SH-SY5Y (cell line): ENCODE data around the gene BSN.
A peak's percentile ranks its signal among the peaks of the same experiment; 100 is the strongest.

Experiments
- GATA2 ChIP-seq: IDR thresholded peaks from 2 replicates; pipeline ENCODE4 v1.6.1; 2011; ENCODE audit warnings: mild to moderate bottlenecking, low read depth, low read length
- GATA3 ChIP-seq: IDR thresholded peaks from 2 replicates; pipeline ENCODE4 v1.6.1; 2011; ENCODE audit warnings: low read depth, mild to moderate bottlenecking, low read length, moderate library complexity

Gene BSN

DNA sequence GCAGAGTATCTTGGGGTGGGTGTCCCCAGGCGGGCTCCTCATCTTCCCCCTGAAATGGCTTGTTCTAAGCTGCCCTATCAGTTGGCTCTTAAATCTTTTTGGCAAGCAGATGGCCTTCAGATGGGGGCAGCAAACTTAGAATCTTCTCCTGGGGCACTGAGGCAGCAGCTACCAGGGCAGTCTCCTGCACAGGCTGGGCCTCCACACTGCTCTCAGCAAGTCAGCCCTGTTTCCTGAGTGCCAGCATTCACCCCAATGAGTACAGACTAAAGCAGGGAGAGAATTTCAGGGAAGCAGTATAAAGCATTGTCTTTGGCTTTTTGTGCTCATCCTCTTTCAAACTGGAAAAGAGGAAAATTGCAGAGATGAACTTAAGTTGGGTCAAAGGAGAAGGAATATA is 68.8 kb downstream of the BSN start:
- TF ChIP-seq GATA2: no peak
- no peak for TF ChIP-seq GATA3

DNA sequence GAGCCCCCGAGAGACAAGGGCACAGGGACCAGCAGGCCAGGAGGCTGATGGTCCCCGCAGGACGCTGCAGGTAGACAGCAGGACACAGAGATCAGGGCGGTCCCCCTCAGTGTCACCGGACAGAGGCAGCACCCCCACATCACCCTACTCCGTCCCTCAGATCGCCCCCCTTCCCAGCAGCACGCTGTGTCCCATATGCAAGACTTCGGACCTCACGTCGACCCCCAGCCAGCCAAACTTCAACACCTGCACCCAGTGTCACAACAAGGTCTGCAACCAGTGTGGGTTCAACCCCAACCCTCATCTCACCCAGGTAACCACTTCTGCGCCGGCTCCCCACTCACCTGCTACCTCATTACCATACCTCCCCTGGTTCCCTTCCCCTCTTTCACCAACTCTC is 70.8 kb downstream of the BSN start:
- no peak for TF ChIP-seq GATA2
- no peak for TF ChIP-seq GATA3

DNA sequence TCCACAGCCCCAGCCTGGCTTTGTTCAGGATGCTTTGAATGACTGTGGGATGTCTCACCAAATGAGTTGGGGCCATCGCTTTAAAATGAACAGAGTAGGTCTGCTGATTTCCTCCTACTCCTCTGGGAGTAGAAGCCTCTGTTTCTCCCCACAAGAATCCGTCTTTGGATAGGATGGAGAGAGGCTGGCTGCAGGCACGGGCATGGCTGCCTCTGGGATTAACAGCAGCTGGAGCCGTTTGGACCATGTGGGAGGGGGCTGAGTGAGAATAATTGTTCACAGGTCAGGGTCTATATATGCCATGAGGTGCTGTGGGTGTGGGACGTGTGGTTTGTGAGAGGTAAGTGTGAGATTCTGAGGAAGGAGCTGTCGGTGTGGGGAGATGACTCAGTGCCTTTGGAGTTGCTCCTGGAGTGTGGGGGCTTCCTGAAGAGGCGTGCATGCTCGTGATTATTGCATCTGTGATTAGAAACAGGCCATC is 71.9 kb downstream of the BSN start:
- no peak for TF ChIP-seq GATA3
- TF ChIP-seq GATA2: no peak

- TF ChIP-seq GATA3 (no peak), GATA2 (no peak)
These were observed 72.5 kb downstream of the BSN start for GRCh38 chr3:49626796-49627195.

DNA sequence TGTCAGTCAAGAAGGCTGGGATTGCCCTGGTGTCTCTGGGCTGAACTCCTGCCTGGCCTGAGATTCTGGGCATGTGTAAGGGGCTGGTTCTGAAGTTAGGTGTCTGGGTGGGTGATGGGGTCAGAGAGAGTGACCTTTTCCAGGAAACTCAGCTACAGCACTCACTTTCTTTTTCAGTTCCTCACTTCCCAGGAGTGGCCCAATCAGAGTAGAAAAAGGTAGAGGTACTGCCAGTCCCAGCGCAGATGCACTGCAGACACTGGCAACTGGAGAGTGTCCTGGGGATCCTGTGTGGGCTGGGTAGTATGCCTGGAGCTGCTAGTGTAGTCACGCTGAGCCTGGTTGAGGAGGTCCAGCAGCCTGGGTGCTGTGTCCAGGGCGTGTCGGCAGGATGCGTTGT is 73.4 kb downstream of the BSN start:
- TF ChIP-seq GATA3: no peak
- TF ChIP-seq GATA2: no peak

DNA sequence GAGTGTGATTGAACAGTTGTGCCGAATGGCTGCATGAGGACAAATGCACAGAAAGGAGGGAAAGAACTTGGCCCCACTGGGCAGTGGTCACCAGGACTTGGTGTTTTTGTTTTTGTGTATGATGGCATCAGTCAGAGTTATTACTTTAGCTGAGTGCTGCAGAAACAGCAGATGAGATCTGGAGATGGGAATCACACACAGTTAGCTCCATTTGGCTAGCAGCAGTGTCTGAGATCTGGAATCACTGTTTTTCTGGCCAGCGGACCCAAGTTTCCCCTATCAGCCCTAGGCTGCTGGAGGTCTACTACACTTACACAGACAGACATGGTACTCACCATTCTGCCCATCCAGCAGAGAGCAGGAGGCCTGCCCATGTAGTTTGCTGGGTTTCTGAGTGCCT is 74.0 kb downstream of the BSN start:
- TF ChIP-seq GATA2 (peak; percentile 90), GATA3 (no peak; the same call in 1 of the 2 replicates)

DNA sequence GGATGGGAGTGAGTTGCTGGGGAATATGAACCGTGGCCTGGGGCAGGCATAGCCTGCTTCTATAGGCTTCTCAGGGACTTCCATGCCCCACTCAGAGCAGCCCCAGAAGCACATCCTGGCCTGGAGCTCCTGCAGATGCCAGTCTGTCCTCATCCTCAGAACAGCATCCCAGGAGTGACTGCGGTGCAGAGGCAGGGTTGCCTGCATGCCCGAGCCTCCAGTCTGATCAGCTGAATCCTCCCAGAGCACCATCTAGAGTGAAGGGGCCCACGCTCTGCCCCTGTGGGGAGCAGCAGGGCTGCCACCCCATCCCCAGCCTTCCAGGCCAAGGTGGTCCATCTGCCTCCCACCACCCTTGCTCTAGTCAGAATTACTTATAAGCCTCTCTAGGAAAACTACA is 75.2 kb downstream of the BSN start:
- TF ChIP-seq GATA3: no peak
- no peak for TF ChIP-seq GATA2

- TF ChIP-seq GATA3 (no peak), GATA2 (no peak)
These were observed 75.6 kb downstream of the BSN start for GRCh38 chr3:49629866-49630265.

DNA sequence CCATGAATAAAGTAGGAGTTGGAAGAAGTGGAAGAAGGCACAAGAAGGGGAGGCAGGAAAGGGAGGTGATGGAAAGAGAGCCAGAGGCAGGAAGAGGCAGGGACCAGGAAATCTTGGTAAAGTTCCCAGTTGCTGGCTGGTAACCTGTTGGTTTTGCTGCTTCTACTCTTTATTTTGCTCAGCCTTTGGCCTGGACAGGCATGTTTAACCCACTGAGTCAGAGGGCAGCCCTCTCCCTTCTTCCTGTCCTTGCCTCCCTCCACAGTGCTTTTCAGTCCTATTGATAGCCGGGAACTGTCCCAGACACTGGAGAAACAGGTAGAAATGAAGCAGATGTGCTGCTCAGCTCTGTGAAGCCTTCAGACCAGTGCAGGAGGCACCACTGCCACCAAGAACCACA is 76.5 kb downstream of the BSN start:
- TF ChIP-seq GATA3 (no peak), GATA2 (no peak)

DNA sequence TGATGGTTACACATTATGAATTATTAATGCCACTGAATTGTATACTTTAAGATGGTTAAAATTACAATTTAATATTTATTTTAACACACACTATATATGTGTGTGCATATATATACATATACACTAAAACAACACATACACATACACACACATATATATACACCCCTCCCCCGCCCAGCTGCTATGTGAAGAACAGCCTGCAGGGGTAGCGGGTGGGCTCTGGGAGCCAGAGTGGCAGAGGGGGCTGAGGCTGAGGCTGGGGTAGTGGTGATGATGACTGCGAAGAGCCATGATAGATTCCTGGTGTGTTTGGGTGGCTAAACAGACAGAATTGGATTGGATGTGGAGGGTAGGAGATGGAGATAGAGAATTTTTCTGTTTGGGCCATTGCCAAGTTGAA is 80.5 kb downstream of the BSN start:
- no peak for TF ChIP-seq GATA3
- no peak for TF ChIP-seq GATA2

GRCh38 chr3:49636883-49637609 is 82.8 kb downstream of the BSN start:
- no peak for TF ChIP-seq GATA2
- no peak for TF ChIP-seq GATA3

GRCh38 chr3:49638445-49638844 is 84.2 kb downstream of the BSN start:
- TF ChIP-seq GATA2: no peak
- no peak for TF ChIP-seq GATA3

DNA sequence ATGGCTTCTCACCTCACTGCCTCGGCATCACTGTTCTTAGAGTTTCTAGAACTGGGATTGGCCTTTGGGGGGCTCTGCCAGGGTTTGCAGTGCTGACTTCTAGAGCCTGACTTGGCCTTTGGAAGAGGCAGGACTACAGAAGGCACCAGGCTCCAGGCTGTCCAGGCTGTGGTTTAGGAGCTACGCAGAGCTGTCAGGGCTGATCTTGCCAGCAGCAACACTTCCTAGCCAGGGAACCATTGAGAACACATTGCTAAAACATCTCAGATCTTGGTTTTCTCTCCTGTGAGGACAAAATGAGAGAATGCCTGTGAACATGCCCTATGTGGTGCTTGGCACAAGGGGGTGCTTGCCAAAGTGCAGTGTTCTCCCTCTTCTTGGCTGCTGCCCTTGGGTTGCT is 85.3 kb downstream of the BSN start:
- TF ChIP-seq GATA3: no peak
- TF ChIP-seq GATA2: no peak

DNA sequence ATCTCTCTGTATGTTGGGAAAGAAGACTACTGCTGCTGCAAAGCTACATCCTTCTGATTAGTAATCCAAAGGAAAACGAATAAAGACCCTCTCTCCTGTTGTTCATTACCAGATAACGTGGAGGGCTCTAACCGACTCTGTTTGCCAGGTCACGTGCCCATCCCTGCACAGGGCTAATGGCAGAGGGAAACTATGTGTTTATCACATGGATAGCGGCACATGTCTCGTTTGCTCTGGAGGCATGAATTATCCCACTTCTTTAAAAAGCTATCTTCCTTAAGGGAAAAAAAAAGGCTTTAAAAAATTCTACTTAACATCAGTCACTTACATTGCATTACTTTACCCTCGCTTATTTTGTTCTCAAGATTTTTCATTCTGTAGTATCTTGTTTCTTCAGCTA is 87.0 kb downstream of the BSN start:
- TF ChIP-seq GATA2 (no peak), GATA3 (no peak)

GRCh38 chr3:49641921-49642707 is 87.8 kb downstream of the BSN start:
- TF ChIP-seq GATA3 (no peak), GATA2 (no peak)

- TF ChIP-seq GATA2: no peak
These were observed 88.5 kb downstream of the BSN start for GRCh38 chr3:49642708-49643145.
